HG03139 (cell line): ENCODE measurements around the gene BLTP3B.

Experiments
- ATAC-seq: cut with Tn5 transposase; IDR thresholded peaks from one replicate; pipeline ENCODE4 v1.9.1; 2021; ENCODE audit not compliant: unreplicated experiment

Gene BLTP3B

GRCh38 chr12:100123316-100124095 is 19.2 kb downstream of the BLTP3B start:
- ATAC-seq: no peak

GRCh38 chr12:100120355-100120754 is 22.3 kb downstream of the BLTP3B start:
- ATAC-seq: no peak

GRCh38 chr12:100115291-100115690 is 27.4 kb downstream of the BLTP3B start:
- ATAC-seq: no peak

DNA sequence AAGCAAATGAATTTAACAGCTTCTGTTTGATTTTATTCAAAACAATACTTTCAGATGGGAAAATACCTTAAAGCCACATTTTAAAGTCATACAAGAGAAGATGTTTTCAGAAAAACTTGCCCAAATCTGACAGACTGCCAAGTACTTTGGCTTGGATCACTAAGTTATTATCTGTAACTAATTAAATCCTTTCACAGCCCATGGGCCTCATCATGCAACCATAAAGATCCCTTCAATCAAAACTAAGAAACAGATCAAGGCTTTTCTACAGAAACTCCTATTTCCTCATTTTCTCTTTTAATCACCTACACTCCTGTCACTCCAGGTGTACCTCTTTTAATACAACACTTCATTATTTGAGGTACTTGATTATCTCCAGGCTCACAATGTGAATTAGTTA is 28.1 kb downstream of the BLTP3B start:
- ATAC-seq: peak; percentile 51

DNA sequence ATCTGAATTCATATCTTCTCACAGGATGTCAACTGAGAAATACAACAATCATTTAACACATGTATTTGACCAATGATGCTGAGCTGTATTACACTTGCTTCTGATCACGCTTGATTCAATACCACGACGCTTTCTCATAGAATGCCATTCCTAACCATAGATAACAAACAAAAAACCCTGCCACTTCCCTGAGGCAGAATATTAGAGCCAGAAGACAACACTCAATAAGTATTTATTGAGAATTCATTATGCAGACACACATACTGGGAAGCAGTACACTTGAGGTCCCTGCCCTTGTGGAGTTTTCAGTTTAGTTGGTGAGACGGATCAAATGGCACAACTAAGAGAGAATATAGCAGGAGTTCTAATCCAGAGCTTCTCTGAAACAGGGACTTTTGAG is 32.4 kb downstream of the BLTP3B start:
- ATAC-seq: no peak

DNA sequence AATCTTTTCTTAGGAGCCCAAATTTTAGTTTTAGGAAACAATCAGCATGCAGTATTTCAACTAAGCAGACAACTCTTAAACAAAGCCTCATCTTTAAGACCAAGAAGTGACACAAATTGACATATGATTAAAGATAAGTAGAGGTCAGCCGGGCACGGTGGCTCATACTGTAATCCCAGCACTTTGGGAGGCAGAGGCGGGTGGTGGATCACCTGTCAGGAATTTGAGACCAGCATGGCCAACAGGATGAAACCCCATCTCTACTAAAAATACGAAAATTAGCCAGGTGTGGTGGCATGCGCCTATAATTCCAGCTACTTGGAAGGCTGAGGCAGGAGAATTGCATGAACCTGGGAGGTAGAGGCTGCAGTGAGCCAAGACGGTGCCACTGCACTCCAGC is 35.8 kb downstream of the BLTP3B start:
- no peak for ATAC-seq

- no peak for ATAC-seq
Measured at GRCh38 chr12:100105661-100106060, 37.0 kb downstream of the BLTP3B start.

DNA sequence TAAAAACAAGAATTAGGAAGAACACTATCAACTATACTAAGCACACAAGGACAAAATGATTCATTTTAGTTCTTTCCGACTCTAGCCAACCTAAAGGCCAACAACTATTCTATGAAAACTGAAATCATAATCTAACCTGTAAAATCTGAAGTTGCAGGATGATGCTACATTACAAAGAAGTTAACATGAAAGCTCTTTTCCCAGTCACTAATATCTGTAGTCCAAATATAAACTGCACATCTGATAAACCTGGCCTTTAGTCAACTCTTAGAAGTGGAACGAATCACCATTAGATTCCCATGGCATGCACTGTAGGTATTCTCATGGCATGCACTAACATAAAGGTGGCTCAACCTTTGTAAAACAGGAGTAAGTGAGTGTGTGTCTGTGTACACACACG is 41.7 kb downstream of the BLTP3B start:
- ATAC-seq: no peak
